HG03354 (cell line): Measurements from ENCODE around the gene TANC1.

Source experiments
- ATAC-seq: cut with Tn5 transposase; IDR thresholded peaks from one replicate; pipeline ENCODE4 v1.9.1; 2021; ENCODE audit warnings: mild to moderate bottlenecking; ENCODE audit not compliant: unreplicated experiment, poor library complexity, severe bottlenecking

The TANC1 gene

DNA sequence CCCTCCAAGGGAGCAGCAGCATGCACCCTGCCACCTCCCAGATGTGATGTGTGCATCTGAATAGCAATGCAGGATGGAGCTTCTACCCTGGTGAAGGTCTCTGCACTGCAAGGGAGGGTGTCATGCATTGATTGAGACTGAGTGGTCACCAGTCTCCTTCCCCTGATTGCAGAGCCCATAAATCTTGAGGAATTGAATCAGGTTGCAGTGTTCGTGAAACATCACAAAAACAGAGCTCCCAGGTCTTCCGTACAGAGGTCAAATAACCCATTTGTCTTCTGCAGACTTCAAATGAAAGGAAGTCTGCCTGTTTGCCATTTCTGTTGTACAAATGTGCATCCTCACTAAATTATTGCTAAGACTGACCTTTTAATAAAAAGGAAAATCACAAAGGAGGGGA, 181.3 kb downstream of the TANC1 start:
- ATAC-seq: no peak

- no peak for ATAC-seq
Observed at GRCh38 chr2:159150280-159150746, 181.9 kb downstream of the TANC1 start.

DNA sequence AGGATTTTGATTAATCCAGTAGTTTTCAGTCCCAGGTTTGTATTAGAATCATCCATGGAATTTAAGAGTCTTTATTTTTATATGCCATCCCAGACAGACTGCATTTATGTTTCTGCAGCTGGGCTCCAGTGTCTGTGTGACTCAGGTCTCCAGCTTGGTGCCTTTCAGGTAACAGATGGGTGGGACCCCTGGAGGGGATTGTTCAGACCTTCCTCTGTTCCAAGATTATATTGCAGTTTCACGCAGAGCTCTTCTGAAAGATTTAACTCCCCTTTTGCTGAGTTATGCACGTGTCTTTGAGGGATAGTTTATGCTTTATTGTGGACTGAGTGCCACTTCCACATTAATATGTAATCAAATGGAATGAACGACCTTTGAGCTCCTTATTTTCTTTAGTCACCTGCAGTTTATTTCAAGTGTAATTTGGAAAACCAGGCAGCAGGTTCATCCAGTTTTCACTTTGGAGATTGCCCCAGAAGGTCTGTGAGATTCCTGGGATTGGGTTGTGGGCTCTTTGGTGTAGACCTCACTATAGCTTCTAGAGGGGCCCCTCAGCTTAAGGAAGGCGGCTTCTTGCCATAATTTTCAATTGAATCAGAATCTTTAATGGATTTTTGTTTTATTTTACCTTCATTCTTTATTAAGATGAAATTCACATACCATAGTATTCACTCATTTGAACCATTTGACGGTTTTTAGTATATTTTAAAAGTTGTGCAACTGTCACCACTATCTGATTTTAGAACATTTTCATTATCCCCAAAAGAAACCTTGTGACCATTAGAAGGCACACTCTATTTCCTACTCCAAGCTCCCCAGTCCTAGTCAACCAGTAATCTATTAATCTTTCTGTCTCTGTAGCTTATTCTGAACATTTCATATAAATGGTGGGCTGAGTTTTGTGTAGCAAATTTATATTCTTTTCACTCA, 183.0 kb downstream of the TANC1 start:
- no peak for ATAC-seq

- no peak for ATAC-seq
Observed at GRCh38 chr2:159152128-159152778, 183.8 kb downstream of the TANC1 start.

DNA sequence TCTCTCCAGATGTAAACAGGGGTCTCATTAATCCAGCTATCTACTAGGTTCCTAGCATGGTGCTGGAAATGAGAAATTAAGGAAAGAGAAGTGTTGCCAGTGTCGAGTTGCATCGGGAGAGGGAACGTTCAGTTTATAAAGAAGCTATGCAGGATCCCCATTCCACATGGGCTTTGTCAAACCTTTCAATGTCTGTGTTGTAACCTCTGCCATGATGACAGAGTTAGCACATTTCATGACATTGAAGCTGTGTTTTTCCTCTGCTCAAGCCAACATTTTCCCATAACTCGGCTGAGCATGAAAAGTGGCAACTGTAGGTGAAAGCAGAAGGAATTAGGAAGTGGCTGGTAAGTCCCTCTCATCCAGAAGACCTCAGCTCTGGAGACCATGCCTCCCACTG, 184.6 kb downstream of the TANC1 start:
- no peak for ATAC-seq

DNA sequence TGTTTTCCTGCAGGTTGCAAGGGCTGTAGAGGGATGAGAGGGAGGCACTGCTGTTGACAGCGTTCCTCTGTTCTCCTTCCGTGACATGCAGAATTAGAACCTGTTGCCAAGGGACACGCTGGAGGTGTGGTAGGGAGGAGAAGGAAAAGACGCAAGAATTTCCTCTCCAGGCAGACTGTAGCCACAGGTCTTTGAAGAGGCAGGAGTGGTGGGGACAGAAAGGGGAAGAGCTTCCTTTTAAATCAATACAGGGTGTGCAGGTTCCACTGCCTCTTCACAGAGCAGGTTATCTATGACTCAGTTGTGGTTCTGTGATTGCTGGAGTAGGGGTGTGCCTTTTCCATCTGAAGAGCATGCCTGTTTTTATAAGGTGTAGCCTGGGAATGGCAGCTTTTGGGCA, 185.0 kb downstream of the TANC1 start:
- ATAC-seq: no peak

GRCh38 chr2:159153951-159154350, 185.5 kb downstream of the TANC1 start:
- no peak for ATAC-seq

- ATAC-seq: no peak
Observed at GRCh38 chr2:159154366-159154765, 185.9 kb downstream of the TANC1 start.

GRCh38 chr2:159155320-159155719, 186.9 kb downstream of the TANC1 start:
- no peak for ATAC-seq

- no peak for ATAC-seq
Observed at GRCh38 chr2:159155791-159156190, 187.4 kb downstream of the TANC1 start.

- no peak for ATAC-seq
Observed at GRCh38 chr2:159156834-159157233, 188.4 kb downstream of the TANC1 start.

GRCh38 chr2:159157361-159158209, 189.1 kb downstream of the TANC1 start:
- ATAC-seq: peak; percentile 54

GRCh38 chr2:159160412-159160811, 192.0 kb downstream of the TANC1 start:
- no peak for ATAC-seq

DNA sequence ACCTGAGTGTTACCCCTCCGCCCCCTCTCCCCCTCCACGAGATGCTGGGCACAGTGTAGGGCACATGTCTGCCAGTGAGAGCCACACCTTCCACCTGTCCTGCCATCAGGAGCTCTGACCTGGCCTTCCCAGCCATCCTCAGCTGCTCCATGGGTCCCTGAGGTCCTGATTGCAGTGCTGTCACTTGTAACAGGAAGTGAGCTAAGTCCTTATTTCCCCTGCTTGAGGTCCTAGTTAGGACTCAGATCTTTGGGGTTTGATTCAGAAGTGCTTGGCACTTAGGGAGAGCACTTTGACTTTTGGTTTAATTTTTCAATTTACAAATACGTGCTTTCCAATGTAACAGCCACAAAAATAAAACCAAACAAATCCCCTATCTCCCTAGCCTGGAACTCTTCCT, 192.5 kb downstream of the TANC1 start:
- ATAC-seq: no peak

GRCh38 chr2:159163930-159164329, 195.5 kb downstream of the TANC1 start:
- ATAC-seq: peak; percentile 61

- ATAC-seq: no peak
Observed at GRCh38 chr2:159164457-159164911, 196.0 kb downstream of the TANC1 start.

- no peak for ATAC-seq
Observed at GRCh38 chr2:159165048-159165447, 196.6 kb downstream of the TANC1 start.

DNA sequence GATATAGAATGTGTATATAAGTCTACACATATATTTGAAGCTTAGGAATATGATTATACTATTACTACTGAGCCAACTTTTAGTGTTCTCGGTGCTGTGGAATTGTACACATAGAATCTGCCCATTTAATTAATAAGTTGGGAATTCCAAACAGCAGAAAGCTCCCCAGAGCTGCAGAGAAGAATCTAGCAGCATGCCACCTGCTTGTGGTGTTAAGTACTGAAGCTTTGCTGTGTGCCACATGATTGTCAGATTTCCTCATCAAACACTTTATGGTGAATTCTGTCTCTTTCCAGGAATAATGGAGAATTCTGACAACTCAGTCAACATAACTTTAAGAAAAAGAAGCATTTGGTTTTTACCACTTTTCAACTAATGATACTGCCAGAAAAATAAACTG, 200.3 kb downstream of the TANC1 start:
- no peak for ATAC-seq

GRCh38 chr2:159169187-159169586, 200.7 kb downstream of the TANC1 start:
- no peak for ATAC-seq

DNA sequence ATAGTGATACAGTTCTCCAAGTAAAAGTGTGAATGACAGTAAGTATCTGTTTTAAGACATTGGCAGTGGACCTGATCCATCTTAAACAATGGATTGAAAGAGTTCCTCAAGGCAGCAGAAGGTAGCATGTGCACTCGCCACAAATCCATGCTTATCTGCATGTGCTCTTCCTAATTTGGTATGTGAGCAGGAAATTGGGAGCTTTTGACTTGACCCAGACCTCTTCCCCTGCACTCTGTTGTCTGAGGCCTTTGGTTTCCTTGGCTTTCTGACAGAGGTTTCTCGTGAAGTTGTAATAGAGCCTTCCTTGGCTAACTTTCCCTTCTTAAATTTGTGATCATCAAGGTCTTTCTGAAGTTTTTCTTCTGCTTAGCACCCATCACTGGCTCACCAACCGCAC, 204.0 kb downstream of the TANC1 start:
- no peak for ATAC-seq
